GM10248 (cell line): ENCODE data around the gene FAM217A.
"Not testable (repeated sequence)": the region's sequence is repeated elsewhere in the genome, so short reads cannot be mapped to it uniquely, and the experiment has no call there.

Experiments used
- CTCF ChIA-PET: fragments of 300-600 bp; sonication (Branson Sonifier 250); formaldehyde crosslinking; extraction: SDS; loops from one replicate; lab custom pipeline; 2021; ENCODE audit warnings: antibody characterized with exemption; lab: Yijun Ruan, JAX
- POLR2A ChIA-PET: fragments of 350-650 bp; sonication (Branson Sonifier 250); formaldehyde crosslinking; extraction: SDS; loops from one replicate; lab custom pipeline; 2020; ENCODE audit warnings: antibody characterized with exemption; lab: Yijun Ruan, JAX
- DNase-seq: peaks from one replicate; pipeline ENCODE4 v3.0.0; 2012; ENCODE audit errors: extremely low spot score
- TF ChIP-seq, protein P1 (sequence below): IDR thresholded peaks from 2 replicates; pipeline ENCODE4 v1.5.1; 2012; ENCODE audit warnings: mild to moderate bottlenecking, low read depth; ENCODE audit errors: extremely low read depth, missing control alignments, control extremely low read depth

FAM217A gene

DNA sequence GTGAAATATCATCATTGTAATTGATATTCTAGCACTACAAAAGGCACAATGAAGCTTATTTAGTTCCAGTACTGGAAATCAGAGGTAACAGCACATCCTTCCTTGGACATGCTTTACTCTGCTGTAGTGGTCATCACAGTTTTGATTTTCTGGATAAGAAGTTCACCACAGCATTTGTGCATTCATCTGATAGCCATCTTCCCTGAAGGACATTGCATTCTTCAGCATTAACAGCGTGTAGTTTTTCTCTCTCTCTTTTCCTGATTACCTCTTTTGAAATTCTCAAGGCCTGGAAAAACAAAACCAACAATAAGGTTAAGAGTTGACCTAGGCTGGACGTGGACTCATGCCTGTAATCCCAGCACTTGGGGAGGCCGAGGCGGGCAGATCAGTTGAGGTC, 36.8 kb upstream of the FAM217A start:
- ChIA-PET CTCF (interaction anchor here (1.6 to 1.7 kb wide), 2 partner anchors 22 to 40 kb away, joined by 3 to 4 read pairs; no protein-coding TSS in a partner anchor), POLR2A (no interaction called here)
- TF ChIP-seq, protein P1, sequence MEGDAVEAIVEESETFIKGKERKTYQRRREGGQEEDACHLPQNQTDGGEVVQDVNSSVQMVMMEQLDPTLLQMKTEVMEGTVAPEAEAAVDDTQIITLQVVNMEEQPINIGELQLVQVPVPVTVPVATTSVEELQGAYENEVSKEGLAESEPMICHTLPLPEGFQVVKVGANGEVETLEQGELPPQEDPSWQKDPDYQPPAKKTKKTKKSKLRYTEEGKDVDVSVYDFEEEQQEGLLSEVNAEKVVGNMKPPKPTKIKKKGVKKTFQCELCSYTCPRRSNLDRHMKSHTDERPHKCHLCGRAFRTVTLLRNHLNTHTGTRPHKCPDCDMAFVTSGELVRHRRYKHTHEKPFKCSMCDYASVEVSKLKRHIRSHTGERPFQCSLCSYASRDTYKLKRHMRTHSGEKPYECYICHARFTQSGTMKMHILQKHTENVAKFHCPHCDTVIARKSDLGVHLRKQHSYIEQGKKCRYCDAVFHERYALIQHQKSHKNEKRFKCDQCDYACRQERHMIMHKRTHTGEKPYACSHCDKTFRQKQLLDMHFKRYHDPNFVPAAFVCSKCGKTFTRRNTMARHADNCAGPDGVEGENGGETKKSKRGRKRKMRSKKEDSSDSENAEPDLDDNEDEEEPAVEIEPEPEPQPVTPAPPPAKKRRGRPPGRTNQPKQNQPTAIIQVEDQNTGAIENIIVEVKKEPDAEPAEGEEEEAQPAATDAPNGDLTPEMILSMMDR: no peak
- DNase-seq: no peak

DNA sequence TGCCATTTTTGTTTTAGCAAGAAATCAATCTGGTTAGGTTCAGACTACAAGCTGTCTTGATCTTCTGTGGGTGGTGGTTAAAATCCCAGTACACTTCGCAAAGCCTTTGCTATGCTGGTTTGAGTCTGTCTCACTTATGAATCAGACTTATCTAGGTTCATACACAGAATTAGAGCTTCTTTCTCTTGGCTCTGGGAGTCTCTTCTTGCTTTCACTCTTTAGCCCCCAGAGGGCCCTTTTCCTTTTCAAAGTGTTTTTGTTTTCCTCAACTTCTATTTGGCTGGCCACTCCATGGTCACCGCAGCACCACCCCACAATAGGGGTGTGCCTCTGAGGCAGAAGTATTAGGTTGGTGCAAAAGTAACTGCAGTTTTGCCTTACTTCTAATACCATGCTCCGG, 35.2 kb upstream of the FAM217A start:
- TF ChIP-seq, protein P1: no peak
- DNase-seq: no peak
- ChIA-PET CTCF (no interaction called here), POLR2A (no interaction called here)

DNA sequence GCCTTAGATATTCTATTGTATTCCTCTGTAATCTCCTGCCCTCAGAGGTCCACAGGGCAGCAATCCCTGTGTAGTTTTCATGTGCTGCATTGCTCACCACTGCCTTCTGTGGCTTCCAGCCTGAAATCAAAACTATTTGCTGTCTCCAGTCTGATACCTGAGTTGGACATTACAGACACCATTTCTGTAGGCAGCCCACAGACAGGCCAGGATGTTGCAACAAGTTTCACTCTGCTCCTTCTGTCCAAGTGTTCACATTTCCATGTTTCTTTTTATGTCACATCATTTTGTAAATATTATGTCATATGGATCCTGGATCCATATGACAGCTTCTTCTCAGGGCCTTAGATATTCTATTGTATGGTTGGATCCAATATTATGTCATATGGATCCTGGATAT, 34.7 kb upstream of the FAM217A start:
- POLR2A ChIA-PET: no interaction called here
- DNase-seq: no peak
- CTCF ChIA-PET: no interaction called here
- TF ChIP-seq, protein P1: no peak

DNA sequence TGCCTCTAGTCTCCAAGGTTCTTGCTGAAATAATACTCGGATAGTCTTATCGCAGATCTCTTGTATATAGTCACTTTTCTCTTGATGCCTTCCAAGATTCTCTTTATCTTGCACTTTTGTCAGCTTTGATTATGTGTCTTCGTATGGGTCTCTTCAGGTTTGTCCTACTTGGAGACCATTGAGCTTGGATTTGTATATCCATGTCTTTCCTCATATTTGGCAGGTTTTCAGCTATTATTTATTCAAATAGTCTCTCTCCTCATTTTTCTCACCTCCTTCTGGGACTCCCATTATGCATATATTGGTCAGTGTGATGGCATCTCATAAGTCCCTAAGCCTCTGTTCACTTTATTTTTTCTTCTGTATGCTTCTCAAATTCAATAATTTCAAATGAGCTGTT, 33.4 kb upstream of the FAM217A start:
- ChIA-PET CTCF (interaction anchor here (0.9 to 1.3 kb wide), 2 partner anchors 56 to 368 kb away, joined by 3 to 4 read pairs; no protein-coding TSS in a partner anchor), POLR2A (no interaction called here)
- no peak for DNase-seq
- TF ChIP-seq, protein P1: no peak

DNA sequence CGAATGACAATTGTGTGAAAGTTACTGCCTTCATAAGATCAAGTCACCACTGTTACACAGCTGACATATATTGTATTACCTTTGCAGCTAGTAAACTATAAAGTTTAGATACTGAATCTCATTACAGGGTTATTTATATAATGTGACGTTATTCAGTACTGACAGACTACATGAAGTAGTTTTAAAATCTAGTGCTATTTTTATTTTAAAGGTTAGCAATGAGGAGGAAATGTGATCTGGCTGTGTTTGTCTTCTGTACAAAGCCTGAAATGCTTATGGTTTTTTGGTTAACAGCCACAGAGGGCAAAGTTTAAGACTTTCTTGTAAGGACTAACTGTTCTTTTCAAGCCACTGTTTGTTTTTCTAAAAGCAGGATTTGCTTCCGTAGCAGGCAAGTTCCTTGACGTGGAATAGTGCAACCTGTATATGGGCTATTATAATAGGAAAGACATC, 30.5 kb upstream of the FAM217A start:
- CTCF ChIA-PET, DNase-seq, POLR2A ChIA-PET: not testable (repeated sequence)

DNA sequence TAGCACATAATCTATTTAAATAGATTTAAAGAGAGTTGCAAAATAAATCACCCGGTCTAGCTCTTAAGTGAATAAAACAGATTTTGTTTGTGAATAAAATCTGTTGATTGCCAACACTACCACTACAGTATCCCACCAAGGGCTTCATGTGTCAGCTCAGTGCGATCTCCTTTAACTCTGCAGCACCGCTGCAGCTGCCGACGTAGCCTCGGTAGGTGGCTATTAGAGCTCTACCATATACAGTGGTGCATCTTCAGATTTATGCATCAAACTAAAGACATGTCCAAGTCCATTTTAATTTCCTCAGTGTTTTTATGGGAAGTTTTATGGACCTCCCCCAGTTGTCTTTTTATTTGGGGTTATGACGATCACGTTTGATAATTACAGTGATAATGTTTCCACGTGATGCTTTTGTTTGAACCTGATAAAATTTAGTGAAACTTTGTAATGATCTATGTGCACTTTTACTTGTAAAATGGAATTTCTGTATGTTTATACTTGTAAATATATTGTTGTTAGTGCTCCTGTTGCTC, 29.7 kb upstream of the FAM217A start:
- TF ChIP-seq, protein P1: no peak
- no peak for DNase-seq
- CTCF ChIA-PET: interaction anchor here (1.1 kb wide), 1 partner anchor 10 kb away, joined by 3 read pairs; no protein-coding TSS in a partner anchor
- POLR2A ChIA-PET: no interaction called here

DNA sequence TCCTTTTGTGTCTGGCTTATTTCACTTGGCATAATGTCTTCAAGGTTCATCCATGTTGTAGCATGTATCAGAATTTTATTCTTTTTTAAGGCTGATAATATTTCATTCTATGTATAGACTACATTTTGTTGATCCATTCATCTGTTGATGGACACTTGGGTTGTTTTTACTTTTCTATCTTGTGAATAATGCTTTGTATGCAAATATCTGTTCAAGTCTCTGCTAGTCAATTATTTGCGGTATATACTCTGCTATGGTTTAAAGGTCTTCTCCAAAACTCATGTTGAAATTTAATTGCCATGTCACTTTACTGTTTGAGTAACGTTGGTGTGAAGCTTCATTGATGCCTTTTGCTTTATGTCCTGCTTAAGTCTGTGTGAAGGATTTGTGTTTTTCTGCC, 28.9 kb upstream of the FAM217A start:
- no peak for DNase-seq
- TF ChIP-seq, protein P1: no peak
- CTCF ChIA-PET: interaction anchor here (1.1 kb wide), 1 partner anchor 10 kb away, joined by 3 read pairs; no protein-coding TSS in a partner anchor
- POLR2A ChIA-PET: no interaction called here
